LoVo (cell line): ENCODE data around the gene IRS1.

ENCODE experiments used
- DNase-seq: peaks from one replicate; pipeline ENCODE4 v3.0.0-alpha.2; 2016; ENCODE audit warnings: low spot score

The IRS1 gene

DNA sequence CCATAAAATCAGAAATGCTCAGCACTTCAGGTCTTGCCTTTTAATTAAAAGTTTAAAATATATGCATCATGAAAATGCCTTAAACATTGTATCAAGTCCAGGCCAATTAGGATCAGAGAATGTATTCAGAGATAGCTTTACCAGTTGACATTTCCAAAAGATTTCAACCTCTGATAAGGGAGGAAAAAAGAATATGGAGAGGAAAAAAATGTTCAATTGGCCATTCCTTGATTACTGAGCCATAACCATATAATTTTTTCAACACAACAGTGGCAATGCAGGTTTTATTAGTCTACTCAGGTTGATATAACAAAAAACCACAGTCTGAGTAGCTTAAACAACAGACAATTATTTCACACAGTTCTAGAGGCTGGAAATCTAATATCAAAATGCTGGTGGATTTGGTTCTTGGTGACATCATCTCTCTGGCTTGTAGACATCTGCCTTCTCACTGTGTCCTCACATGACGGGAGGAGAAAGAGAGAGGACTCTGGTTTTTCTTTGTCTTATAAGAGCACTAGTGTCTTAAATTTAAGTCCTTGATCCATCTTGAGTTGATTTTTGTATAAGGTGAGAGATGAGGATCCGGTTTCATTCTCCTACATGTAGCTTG is 111.9 kb downstream of the IRS1 start:
- DNase-seq: peak; percentile 54

GRCh38 chr2:226684563-226684959 is 115.1 kb downstream of the IRS1 start:
- DNase-seq: no peak

- no peak for DNase-seq
These were observed 115.6 kb downstream of the IRS1 start for GRCh38 chr2:226683944-226684562.

- DNase-seq: no peak
These were observed 116.4 kb downstream of the IRS1 start for GRCh38 chr2:226683196-226683595.
